Endothelial cell of umbilical vein (primary cell): ENCODE measurements around the gene TRIM68. TPM values are rescaled to one million over a fixed set of nuclear protein-coding genes. Genes with fewer than 3 reads are reported as not detected.

Experiments used
- BruUV-seq: library from RNA; stranded (reverse); fragments of 400-500 nt; replicated peaks from 2 replicates; lab custom pipeline; 2021; lab: Mats Ljungman, UMichigan
- CTCF ChIA-PET: fragments of 300-600, 350-600 bp; sonication (Branson Sonifier 250); formaldehyde crosslinking; loops from one replicate; lab custom pipeline; 2021; ENCODE audit warnings: antibody characterized with exemption, inconsistent platforms; lab: Charles Lee
- POLR2A ChIA-PET: fragments of 300-600, 350-600 bp; sonication (Branson Sonifier 250); formaldehyde crosslinking; loops from one replicate; lab custom pipeline; 2021; ENCODE audit warnings: antibody characterized with exemption, inconsistent platforms; lab: Charles Lee
- DNase-seq: peaks from one replicate; pipeline ENCODE4 v3.0.0-alpha.2; 2011; ENCODE audit warnings: low read depth, low spot score
- FAIRE-seq: peaks from 2 replicates; lab custom pipeline; 2011; peaks lifted over from hg19 to GRCh38; lab: Jason Lieb, UNC
- H2AFZ ChIP-seq: 2 replicates; pipeline ENCODE4 v1.6.0; 2012; ENCODE audit warnings: low read depth, low read length, control low read depth, inconsistent platforms
- H3K27ac ChIP-seq: 2 replicates; pipeline ENCODE4 v1.5.1; 2011; ENCODE audit warnings: low read depth, mild to moderate bottlenecking, control low read depth, low read length, moderate library complexity; ENCODE audit not compliant: insufficient read depth
- H3K27me3 ChIP-seq, 2 experiments: 2 replicates each; pipeline versions ENCODE4 v1.6.0 to v1.6.1; 2011; ENCODE audit warnings: low read length in 2 of 2, mixed read lengths in 1 of 2; ENCODE audit not compliant: control insufficient read depth in 2 of 2, insufficient read depth in 2 of 2
- H3K36me3 ChIP-seq, 2 experiments: 2 replicates in 1 of 2; 3 replicates in 1 of 2; pipeline ENCODE4 v1.5.1; 2011; ENCODE audit warnings: low read length in 2 of 2, mild to moderate bottlenecking in 1 of 2, moderate library complexity in 1 of 2; ENCODE audit not compliant: control insufficient read depth in 2 of 2, insufficient read depth in 2 of 2; ENCODE audit errors: extremely low read depth in 1 of 2
- H3K4me1 ChIP-seq: 3 replicates; pipeline ENCODE4 v1.5.1; 2011; ENCODE audit warnings: mild to moderate bottlenecking, low read length; ENCODE audit not compliant: control insufficient read depth, insufficient read depth; ENCODE audit errors: extremely low read depth
- H3K4me2 ChIP-seq: 2 replicates; pipeline ENCODE4 v1.6.1; 2011; ENCODE audit warnings: low read length, control low read depth, mixed read lengths; ENCODE audit not compliant: insufficient read depth
- H3K4me3 ChIP-seq, 3 experiments: fragments of 200-600 bp in 1 of 3; sonication (generic), shearing (Covaris generic) in 1 of 3; replicated peaks in 1 of 3; 2 replicates each; pipeline ENCODE4 v1.5.1; 2011 to 2016; ENCODE audit warnings: control low read depth in 3 of 3, low read length in 3 of 3, mild to moderate bottlenecking in 2 of 3, inconsistent platforms in 1 of 3, low read depth in 1 of 3, moderate library complexity in 1 of 3; ENCODE audit not compliant: insufficient read depth in 1 of 3
- H3K79me2 ChIP-seq: 2 replicates; pipeline ENCODE4 v1.6.0; 2012; ENCODE audit warnings: low read length, inconsistent platforms; ENCODE audit not compliant: control insufficient read depth, insufficient read depth
- H3K9ac ChIP-seq: replicated peaks from 2 replicates; pipeline ENCODE3; 2011; ENCODE audit warnings: low read length, control low read depth; ENCODE audit not compliant: insufficient read depth; ENCODE audit errors: extremely low read depth
- H3K9me1 ChIP-seq: replicated peaks from 3 replicates; pipeline ENCODE4 v1.6.0; 2011; ENCODE audit warnings: mild to moderate bottlenecking, low read length; ENCODE audit not compliant: control insufficient read depth, insufficient read depth; ENCODE audit errors: extremely low read depth
- H3K9me3 ChIP-seq: replicated peaks from 2 replicates; pipeline ENCODE4 v1.5.1; 2012; ENCODE audit warnings: low read length, inconsistent platforms; ENCODE audit not compliant: control insufficient read depth, insufficient read depth
- H4K20me1 ChIP-seq: replicated peaks from 2 replicates; pipeline ENCODE3; 2011; ENCODE audit warnings: mild to moderate bottlenecking, low read length; ENCODE audit not compliant: control insufficient read depth, insufficient read depth; ENCODE audit errors: extremely low read depth
- CTCF ChIP-seq, 2 donors: IDR thresholded peaks; 1 replicate in 1 of 2; 2 replicates in 1 of 2; pipeline ENCODE4 v1.5.1; 2011; ENCODE audit warnings: low read length in 2 of 2, mild to moderate bottlenecking in 2 of 2, moderate library complexity in 2 of 2, control low read depth in 1 of 2, inconsistent platforms in 1 of 2, low read depth in 1 of 2; ENCODE audit not compliant: insufficient read depth in 1 of 2; ENCODE audit errors: extremely low read depth in 1 of 2
- EZH2 ChIP-seq: IDR thresholded peaks from 2 replicates; pipeline ENCODE4 v1.6.1; 2012; ENCODE audit warnings: borderline replicate concordance, low read depth, mild to moderate bottlenecking, moderate library complexity, low read length, inconsistent platforms; ENCODE audit not compliant: severe bottlenecking
- FOS ChIP-seq: IDR thresholded peaks from 2 replicates; pipeline ENCODE4 v1.6.1; 2011; ENCODE audit warnings: mild to moderate bottlenecking, low read length, moderate library complexity, borderline replicate concordance; ENCODE audit not compliant: insufficient read depth
- GATA2 ChIP-seq: IDR thresholded peaks from 2 replicates; pipeline ENCODE4 v1.7.0; 2011; ENCODE audit warnings: low read depth, mild to moderate bottlenecking, moderate library complexity, mixed read lengths, low read length; ENCODE audit not compliant: insufficient read length, insufficient read depth
- JUN ChIP-seq: IDR thresholded peaks from 2 replicates; pipeline ENCODE4 v1.6.1; 2011; ENCODE audit warnings: borderline replicate concordance, low read depth; ENCODE audit not compliant: insufficient read length, insufficient read depth
- MAX ChIP-seq: IDR thresholded peaks from 2 replicates; pipeline ENCODE4 v1.6.1; 2011; ENCODE audit not compliant: insufficient read depth, insufficient read length
- MYC ChIP-seq: IDR thresholded peaks from one replicate; pipeline ENCODE4 v1.6.1; 2011; ENCODE audit warnings: mild to moderate bottlenecking, low read depth, low read length
- POLR2A ChIP-seq: IDR thresholded peaks from 2 replicates; pipeline ENCODE4 v1.6.1; 2012; ENCODE audit warnings: low read depth, mild to moderate bottlenecking, control low read depth, low read length
- POLR2AphosphoS5 ChIP-seq: IDR thresholded peaks from 2 replicates; pipeline ENCODE4 v1.6.1; 2012; ENCODE audit warnings: low read depth, mild to moderate bottlenecking, control low read depth, low read length, moderate library complexity; ENCODE audit not compliant: insufficient read depth
- dilution Hi-C: fragments of 300-500 bp; cut with MboI; formaldehyde crosslinking; loops from one replicate; pipeline ENCODE4 v1.15.0; 2019; ENCODE audit warnings: low sequenced_read_pairs; ENCODE audit not compliant: extremely low pct_ligation_motif_present
- intact Hi-C: fragments of 100-400 bp; cut with micrococcal nuclease; formaldehyde crosslinking; loops from one replicate; pipeline ENCODE4 v1.10.0; 2022
- polyA plus RNA-seq, 4 experiments: library from polyadenylated mRNA; depleted of rRNA in 3 of 4; stranded (reverse) in 3 of 4; unstranded in 1 of 4; fragments of >200 nt; gene quantifications; 2 replicates each; pipeline versions ENCODE4 v1.2.1 to v1.2.3, GENCODE V29; 2011 to 2012; ENCODE audit warnings: missing spikeins in 1 of 4
- total RNA-seq: library from RNA; stranded (reverse); gene quantifications from 2 replicates; pipeline ENCODE4 v1.2.3, GENCODE V29; 2021

The TRIM68 gene
- total and polyA plus RNA-seq, 2 donors (not counting 3 experiments of a cell fraction or from before 2014, with no cell fraction given): 8.1 to 11.3 TPM

GRCh38 chr11:4645974-4646373 lies 37.9 kb upstream of the TRIM68 start:
- no peaks in the 10 kb centered on the region for H3K79me2 ChIP-seq
- DNase-seq (no peak), FAIRE-seq (no peak)
- H3K9me1 ChIP-seq: no peaks in the 10 kb centered on the region
- H3K36me3 ChIP-seq: no peaks in the 10 kb centered on the region
- intact Hi-C loops (no loop called here), dilution Hi-C loops (no loop called here)
- H3K4me1 ChIP-seq: no peaks in the 10 kb centered on the region
- H3K4me2 ChIP-seq: no peak overlapping the region
- no peak overlapping the region for H3K4me3 ChIP-seq
- no peak for TF ChIP-seq MYC
- no peak for TF ChIP-seq JUN
- no peak for TF ChIP-seq POLR2A
- TF ChIP-seq EZH2: no peak
- TF ChIP-seq CTCF (IDR thresholded peaks at IDR 0.05; ENCODE audit: extremely low read depth in 1 of 2, insufficient read depth in 1 of 2, low read depth in 1 of 2, low read length in 2 of 2): no peak
- TF ChIP-seq POLR2AphosphoS5: no peak
- no peak for TF ChIP-seq FOS
- no peak for TF ChIP-seq MAX
- no peak for TF ChIP-seq GATA2
- ChIA-PET POLR2A (no interaction called here), CTCF (interaction anchor here (5.5 kb wide), 1 partner anchor 9 kb away, joined by 32 read pairs; the partner anchor contains the start of gene OR51D1)
- no peak overlapping the region for H3K9ac ChIP-seq
- no peak overlapping the region for H3K27ac ChIP-seq
- H2AFZ ChIP-seq: no peak overlapping the region
- H3K9me3 ChIP-seq: no peaks in the 10 kb centered on the region
- H3K27me3 ChIP-seq: no peaks in the 10 kb centered on the region
- BruUV-seq: no TSS peak
- H4K20me1 ChIP-seq: no peaks in the 10 kb centered on the region
